LNCAP (cell line): ENCODE data around the gene ELMO2.
A peak's percentile ranks its signal among the peaks of the same experiment; 100 is the strongest.

Experiments used
- TF ChIP-seq, protein P1 (sequence below): fragments of 450-650 bp; IDR thresholded peaks from 2 replicates; pipeline ENCODE4 v1.5.1; 2017; ENCODE audit warnings: mild to moderate bottlenecking

Gene ELMO2

DNA sequence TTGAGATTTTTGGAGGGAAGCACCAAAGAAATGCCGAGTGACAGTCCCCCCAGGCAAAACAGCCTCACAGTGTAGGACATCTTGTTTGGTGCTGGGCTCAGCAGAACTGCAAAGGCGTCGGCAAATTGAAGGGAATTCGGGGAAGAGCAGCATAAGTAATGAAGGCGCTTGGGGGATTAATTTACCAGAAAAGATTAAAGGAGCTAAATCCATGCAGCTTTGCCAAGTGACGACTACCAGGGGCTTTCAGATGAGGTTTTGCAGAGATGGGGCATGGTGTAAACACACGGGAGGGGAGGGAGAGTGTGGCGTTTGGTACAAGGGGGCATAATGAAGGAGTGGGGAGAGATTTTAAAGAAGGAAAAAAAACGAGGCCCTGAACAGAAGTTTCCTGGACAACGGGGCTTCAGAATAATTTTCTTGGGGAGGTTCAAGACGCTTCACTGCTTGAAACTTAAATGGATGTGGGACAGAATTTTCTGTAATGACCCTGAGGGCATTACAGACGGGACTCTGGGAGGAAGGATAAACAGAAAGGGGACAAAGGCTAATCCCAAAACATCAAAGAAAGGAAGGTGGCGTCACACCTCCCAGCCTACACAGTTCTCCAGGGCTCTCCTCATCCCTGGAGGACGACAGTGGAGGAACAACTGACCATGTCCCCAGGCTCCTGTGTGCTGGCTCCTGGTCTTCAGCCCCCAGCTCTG lies 52.8 kb downstream of the ELMO2 start:
- TF ChIP-seq, protein P1, sequence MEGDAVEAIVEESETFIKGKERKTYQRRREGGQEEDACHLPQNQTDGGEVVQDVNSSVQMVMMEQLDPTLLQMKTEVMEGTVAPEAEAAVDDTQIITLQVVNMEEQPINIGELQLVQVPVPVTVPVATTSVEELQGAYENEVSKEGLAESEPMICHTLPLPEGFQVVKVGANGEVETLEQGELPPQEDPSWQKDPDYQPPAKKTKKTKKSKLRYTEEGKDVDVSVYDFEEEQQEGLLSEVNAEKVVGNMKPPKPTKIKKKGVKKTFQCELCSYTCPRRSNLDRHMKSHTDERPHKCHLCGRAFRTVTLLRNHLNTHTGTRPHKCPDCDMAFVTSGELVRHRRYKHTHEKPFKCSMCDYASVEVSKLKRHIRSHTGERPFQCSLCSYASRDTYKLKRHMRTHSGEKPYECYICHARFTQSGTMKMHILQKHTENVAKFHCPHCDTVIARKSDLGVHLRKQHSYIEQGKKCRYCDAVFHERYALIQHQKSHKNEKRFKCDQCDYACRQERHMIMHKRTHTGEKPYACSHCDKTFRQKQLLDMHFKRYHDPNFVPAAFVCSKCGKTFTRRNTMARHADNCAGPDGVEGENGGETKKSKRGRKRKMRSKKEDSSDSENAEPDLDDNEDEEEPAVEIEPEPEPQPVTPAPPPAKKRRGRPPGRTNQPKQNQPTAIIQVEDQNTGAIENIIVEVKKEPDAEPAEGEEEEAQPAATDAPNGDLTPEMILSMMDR, result no peak

- TF ChIP-seq, protein P1, result no peak
Observed at GRCh38 chr20:46352370-46352938, 54.0 kb downstream of the ELMO2 start.

GRCh38 chr20:46351357-46352058 lies 54.9 kb downstream of the ELMO2 start:
- TF ChIP-seq, protein P1, result no peak

GRCh38 chr20:46350986-46351267 lies 55.5 kb downstream of the ELMO2 start:
- TF ChIP-seq, protein P1, result no peak

DNA sequence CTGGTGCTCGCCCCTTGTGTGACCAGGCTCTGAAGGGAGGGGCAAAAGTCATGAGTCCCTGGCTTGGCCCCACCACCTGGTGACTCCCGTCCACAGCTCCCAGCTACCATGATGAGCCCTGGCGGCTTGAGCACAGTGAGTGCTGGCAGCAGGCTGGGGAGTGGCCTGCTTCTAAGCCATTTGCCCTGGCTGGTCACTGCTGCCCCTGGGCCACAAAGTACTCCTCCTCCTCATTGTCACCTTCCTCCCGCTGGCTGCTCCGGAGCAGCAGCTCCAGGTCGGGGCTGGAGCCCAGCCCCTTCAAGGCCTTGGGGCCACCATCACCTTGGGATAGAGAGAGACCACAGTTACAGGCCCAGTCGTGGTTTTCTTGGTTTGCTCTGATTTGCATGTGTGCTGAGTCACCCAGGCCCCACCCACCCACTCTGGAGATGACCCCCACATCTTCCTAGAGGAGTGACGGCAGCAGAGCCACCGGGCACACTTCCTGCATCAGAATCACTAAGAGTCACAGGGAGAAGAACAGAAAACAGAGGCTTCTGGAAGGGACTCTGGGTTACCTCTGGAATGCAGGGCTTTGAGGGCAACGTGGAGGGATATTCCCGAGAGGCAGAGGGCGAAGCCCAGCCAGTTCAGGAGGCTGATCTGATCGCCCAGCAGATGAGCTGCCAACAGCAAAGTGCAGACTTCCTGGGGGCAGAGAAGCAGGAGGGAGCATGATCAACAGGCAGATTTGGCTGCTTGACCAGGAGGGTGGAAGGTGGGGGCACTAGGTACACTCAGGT lies 56.0 kb downstream of the ELMO2 start:
- TF ChIP-seq, protein P1, result no peak

DNA sequence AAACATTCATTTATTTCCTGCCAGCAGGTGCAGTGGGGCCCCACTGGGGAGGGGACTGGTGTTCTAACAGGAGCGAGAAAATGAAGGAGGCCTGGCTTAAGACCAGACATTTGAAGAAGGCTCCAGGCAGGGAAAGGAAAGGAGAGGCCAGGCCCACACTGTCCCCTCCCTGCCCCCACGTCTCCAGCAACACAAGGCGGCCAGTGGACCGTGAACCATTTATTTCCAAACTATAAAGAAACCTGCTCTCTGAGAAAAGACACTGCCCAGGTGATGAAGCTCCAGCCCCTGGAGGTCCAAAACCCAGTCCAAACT lies 56.7 kb downstream of the ELMO2 start:
- TF ChIP-seq, protein P1, result no peak

DNA sequence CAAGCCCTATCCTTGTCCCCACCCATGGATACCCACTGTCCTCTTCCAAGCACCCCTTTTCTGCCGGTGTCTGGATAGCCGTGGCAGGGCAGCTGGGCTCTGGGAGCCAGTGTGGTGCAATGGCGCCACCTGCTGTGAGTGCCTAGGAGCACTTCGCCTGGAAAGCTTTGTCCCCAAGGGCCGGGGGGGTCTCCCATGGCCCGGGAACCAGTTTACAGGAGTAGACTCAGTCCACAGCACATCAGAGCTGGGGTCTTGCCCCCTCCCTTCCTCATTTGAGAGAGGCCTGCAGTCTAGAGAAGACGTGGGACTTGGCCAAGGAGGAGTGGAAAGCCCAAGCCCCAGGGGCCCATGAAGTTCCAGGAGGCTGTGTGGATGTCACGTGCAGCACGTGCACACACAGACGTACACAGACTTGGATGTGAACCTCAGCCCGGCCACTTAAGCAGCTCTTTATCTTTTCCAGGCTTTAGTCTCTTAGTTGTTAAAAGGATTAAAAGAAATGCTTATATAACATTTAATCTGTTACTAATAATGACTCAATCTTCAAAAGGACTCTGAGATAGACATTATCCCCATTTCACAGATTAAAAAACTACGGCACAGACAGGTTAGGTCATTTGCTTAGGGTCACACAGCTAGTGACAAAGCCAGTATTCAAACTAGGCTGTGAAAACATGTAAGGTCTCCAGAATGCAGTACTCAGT lies 57.2 kb downstream of the ELMO2 start:
- TF ChIP-seq, protein P1, result peak; percentile 89
